Fibroblast of lung (primary cell): ENCODE data around the gene SLC17A9. TPM values are rescaled to one million over a fixed set of nuclear protein-coding genes. Genes with fewer than 3 reads are reported as not detected.

Source experiments
- DNase-seq, 2 donors: peaks; one replicate each; pipeline versions ENCODE4 v3.0.0 to v3.0.0-alpha.2; 2010; ENCODE audit warnings: low read depth in 2 of 2
- H2AFZ ChIP-seq: 2 replicates; pipeline ENCODE4 v1.5.1; 2012; ENCODE audit warnings: low read length, control low read depth, inconsistent platforms
- H3K27ac ChIP-seq: 2 replicates; pipeline ENCODE4 v1.5.1; 2011; ENCODE audit warnings: low read length, control low read depth; ENCODE audit not compliant: insufficient read depth
- H3K27me3 ChIP-seq: 2 replicates; pipeline ENCODE4 v1.5.1; 2011; ENCODE audit warnings: mild to moderate bottlenecking, low read length; ENCODE audit not compliant: control insufficient read depth, insufficient read depth
- H3K36me3 ChIP-seq: 2 replicates; pipeline ENCODE4 v1.5.1; 2011; ENCODE audit warnings: low read length; ENCODE audit not compliant: control insufficient read depth, insufficient read depth
- H3K4me1 ChIP-seq: 2 replicates; pipeline ENCODE4 v1.5.1; 2011; ENCODE audit warnings: low read length; ENCODE audit not compliant: control insufficient read depth, insufficient read depth; ENCODE audit errors: extremely low read depth
- H3K4me2 ChIP-seq: 2 replicates; pipeline ENCODE4 v1.5.1; 2011; ENCODE audit warnings: low read length, control low read depth; ENCODE audit not compliant: insufficient read depth; ENCODE audit errors: extremely low read depth
- H3K4me3 ChIP-seq, 4 experiments: fragments of 200-600 bp in 1 of 4; sonication (generic) in 1 of 4; replicated peaks in 1 of 4; 2 replicates each; pipeline ENCODE4 v1.5.1; 2011 to 2016; ENCODE audit warnings: low read length in 4 of 4, low read depth in 3 of 4, mild to moderate bottlenecking in 3 of 4, control low read depth in 2 of 4, inconsistent platforms in 1 of 4, mixed read lengths in 1 of 4; ENCODE audit not compliant: insufficient read depth in 1 of 4; ENCODE audit errors: control extremely low read depth in 1 of 4
- H3K79me2 ChIP-seq: 2 replicates; pipeline ENCODE4 v1.5.1; 2012; ENCODE audit warnings: mild to moderate bottlenecking, low read length, inconsistent platforms; ENCODE audit not compliant: control insufficient read depth, insufficient read depth
- H3K9ac ChIP-seq: 2 replicates; pipeline ENCODE4 v1.5.1; 2011; ENCODE audit warnings: mild to moderate bottlenecking, low read length, control low read depth; ENCODE audit not compliant: insufficient read depth
- H3K9me3 ChIP-seq: 2 replicates; pipeline ENCODE4 v1.5.1; 2012; ENCODE audit warnings: low read depth, low read length; ENCODE audit not compliant: control insufficient read depth, insufficient read depth
- H4K20me1 ChIP-seq: 2 replicates; pipeline ENCODE4 v1.5.1; 2011; ENCODE audit warnings: low read length; ENCODE audit not compliant: control insufficient read depth, insufficient read depth; ENCODE audit errors: extremely low read depth
- EZH2 ChIP-seq: IDR thresholded peaks from 2 replicates; pipeline ENCODE4 v1.5.1; 2012; ENCODE audit warnings: low read length, control low read depth, mild to moderate bottlenecking; ENCODE audit errors: missing control alignments
- polyA plus RNA-seq, 2 donors: library from polyadenylated mRNA; depleted of rRNA in 1 of 2; stranded (reverse) in 1 of 2; unstranded in 1 of 2; fragments of >200 nt; gene quantifications; 2 replicates each; pipeline ENCODE4 v1.2.1, GENCODE V29; 2011 to 2012; ENCODE audit warnings: missing spikeins in 1 of 2
- total RNA-seq: library from RNA; depleted of rRNA; stranded (reverse); fragments of >200 nt; gene quantifications from 2 replicates; pipeline ENCODE4 v1.2.1, GENCODE V29; 2014
- TF ChIP-seq, protein P1 (sequence below), 2 donors: IDR thresholded peaks in 1 of 2; conservative IDR thresholded peaks in 1 of 2; 1 replicate in 1 of 2; 2 replicates in 1 of 2; pipeline ENCODE4 v1.5.1; 2011 to 2012; ENCODE audit warnings: low read length in 2 of 2, control low read depth in 1 of 2, inconsistent platforms in 1 of 2, low read depth in 1 of 2, mild to moderate bottlenecking in 1 of 2

Gene SLC17A9
- total and polyA plus RNA-seq, 2 donors (not counting 1 experiment from before 2014, with no cell fraction given), result 6.4 to 6.8 TPM

DNA sequence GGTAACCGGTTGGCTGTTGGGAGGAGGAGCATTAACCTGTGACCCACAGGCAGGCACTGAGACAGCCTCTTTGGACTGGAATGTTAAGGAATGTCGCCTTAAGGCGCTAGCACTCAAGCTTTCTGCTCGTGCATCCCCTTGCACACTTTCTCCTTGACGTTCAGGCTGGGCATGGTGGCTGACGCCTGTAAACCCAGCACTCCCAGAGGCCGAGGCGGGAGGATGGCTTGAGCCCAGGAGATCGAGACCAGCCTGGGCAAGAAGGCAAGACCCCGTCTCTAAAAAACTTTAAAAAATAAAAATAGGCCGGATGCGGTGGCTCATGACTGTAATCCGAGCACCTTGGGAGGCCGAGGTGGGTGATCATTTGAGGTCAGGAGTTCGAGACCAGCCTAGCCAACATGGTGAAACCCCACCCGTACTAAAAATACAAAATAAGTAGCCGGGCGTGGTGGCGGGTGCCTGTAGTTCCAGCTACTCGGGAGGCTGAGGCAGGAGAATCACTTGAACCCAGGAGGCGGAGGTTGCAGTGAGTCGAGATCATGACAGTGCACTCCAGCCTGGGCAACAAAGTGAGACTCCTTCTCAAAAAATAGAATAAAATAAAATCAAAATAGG, 16.4 kb upstream of the SLC17A9 start:
- Histone ChIP-seq H3K4me1 (peaks cover 4% of the 10 kb centered on the region), H2AFZ (no peak overlapping the region), H3K27me3 (no peaks in the 10 kb centered on the region), H3K9ac (no peak overlapping the region), H3K79me2 (peaks cover 91% of the 10 kb centered on the region), H3K4me2 (peak overlapping the region; percentile 36), H3K4me3 (peak overlapping the region in 2 of 4 experiments; percentile 96 to 98), H4K20me1 (no peaks in the 10 kb centered on the region), H3K36me3 (peaks cover 4% of the 10 kb centered on the region), H3K9me3 (no peaks in the 10 kb centered on the region), H3K27ac (no peak overlapping the region)
- no peak for TF ChIP-seq EZH2
- TF ChIP-seq, protein P1, sequence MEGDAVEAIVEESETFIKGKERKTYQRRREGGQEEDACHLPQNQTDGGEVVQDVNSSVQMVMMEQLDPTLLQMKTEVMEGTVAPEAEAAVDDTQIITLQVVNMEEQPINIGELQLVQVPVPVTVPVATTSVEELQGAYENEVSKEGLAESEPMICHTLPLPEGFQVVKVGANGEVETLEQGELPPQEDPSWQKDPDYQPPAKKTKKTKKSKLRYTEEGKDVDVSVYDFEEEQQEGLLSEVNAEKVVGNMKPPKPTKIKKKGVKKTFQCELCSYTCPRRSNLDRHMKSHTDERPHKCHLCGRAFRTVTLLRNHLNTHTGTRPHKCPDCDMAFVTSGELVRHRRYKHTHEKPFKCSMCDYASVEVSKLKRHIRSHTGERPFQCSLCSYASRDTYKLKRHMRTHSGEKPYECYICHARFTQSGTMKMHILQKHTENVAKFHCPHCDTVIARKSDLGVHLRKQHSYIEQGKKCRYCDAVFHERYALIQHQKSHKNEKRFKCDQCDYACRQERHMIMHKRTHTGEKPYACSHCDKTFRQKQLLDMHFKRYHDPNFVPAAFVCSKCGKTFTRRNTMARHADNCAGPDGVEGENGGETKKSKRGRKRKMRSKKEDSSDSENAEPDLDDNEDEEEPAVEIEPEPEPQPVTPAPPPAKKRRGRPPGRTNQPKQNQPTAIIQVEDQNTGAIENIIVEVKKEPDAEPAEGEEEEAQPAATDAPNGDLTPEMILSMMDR (conservative IDR thresholded peaks at IDR 0.05 in 1 of 2, IDR thresholded peaks at IDR 0.05 in 1 of 2; ENCODE audit: low read depth in 1 of 2, low read length in 2 of 2), result no peak
- no peak for DNase-seq

DNA sequence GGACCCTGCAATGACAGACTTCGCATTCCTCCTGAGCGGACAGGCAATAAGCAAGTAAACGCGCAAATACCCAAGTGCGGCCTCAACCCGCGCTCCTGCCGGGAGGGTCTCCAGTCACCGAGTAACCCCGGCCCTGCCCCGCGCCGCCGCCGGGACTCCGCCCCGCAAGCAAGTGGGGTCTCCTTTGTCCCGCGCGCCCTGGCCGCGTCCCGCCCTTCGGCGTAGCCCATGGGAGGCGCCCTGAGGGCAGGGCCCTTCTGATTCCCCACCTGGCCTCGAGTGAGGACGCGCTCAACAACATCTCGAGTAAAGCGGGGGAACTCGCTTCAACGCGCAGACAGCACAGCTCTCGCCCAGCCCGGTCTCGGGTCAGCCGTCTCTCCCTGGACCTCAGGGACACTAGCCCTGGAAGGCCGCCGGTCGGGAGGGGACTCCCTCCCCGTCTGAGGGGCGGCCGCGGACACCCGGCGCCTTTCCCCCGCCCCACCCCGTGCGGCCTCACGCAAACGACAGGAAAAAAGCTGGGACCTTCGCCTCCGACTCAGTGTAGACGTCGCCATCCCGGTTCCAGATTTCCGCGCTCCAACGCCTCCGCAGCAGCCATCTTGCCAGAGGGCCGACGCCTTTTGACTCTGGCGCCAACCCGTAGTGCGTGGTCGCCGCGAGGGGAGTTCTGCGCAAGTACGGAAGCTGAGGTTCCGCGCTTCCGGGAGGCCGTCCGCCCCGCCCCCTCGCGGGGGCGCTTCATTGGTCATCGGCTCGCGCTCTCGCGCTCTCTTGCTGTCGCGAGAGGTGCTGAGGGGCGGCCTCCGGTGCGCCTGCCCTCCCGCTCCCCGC, 15.0 kb upstream of the SLC17A9 start:
- peak overlapping the region; percentile 96 to 98 (median 96) for H3K4me3 ChIP-seq

DNA sequence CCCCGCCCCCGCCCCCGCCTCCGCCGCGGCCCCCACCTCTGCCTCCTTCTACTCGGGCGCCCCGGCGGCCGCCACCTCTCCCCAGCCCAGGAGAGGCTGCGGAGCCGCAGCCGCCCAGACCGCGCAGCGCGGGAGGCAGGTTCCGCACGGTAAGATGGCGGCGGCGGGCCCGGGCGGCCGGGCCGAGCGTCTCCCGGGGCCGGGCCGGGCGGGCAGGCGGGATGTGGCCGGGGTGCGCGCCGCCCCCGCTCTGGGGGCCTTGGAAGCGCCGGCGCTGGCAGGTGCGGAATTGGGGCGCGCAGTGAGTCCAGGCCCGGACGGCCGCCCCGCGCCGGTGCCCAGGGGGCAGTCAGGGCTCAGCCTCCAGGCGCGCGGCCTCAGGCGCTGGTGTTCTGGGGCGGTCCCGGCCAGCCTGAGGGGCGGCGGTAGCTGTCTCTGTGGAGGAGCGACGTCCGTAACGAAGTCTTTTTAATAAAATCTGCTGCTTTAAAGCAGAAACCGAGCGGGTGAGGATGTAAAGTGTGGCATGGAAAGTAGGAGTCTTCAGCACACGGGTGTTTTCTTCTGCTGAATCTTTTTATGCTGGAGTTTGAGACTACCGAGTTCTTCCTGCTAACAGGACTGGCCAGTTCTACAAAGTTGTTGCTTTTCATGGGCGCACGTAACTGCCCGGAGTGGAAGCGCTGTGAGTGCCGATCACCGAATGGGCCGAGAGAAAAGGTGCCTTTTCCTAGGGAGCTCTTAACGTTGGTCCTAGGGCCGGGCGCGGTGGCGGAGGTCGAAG, 14.2 kb upstream of the SLC17A9 start, which contains the start of gene GID8:
Gene GID8 (plus strand): TSS at position 43 of the 784 bp plus-strand sequence. CDS start 3,356 bp downstream, outside the sequence.
- H3K36me3 ChIP-seq, result peaks cover 4% of the 10 kb centered on the region
- H3K9ac ChIP-seq, result peak within 1 kb of the TSS; percentile 93
- peak within 1 kb of the TSS; percentile 98 for H3K27ac ChIP-seq
- H3K4me1 ChIP-seq, result peaks cover 4% of the 10 kb centered on the region
- H2AFZ ChIP-seq, result peak within 1 kb of the TSS; percentile 40
- peaks cover 86% of the 10 kb centered on the region for H3K79me2 ChIP-seq
- DNase-seq, result peak; percentile 46 to 49
- H3K4me3 ChIP-seq, result peak within 1 kb of the TSS; percentile 96 to 98 (median 96)
- peak within 1 kb of the TSS; percentile 67 for H3K4me2 ChIP-seq
- TF ChIP-seq, protein P1 (conservative IDR thresholded peaks at IDR 0.05 in 1 of 2, IDR thresholded peaks at IDR 0.05 in 1 of 2; ENCODE audit: low read depth in 1 of 2, low read length in 2 of 2), result no peak
- no peak for TF ChIP-seq EZH2
- no peaks in the 10 kb centered on the region for H3K9me3 ChIP-seq
- no peaks in the 10 kb centered on the region for H3K27me3 ChIP-seq
- H4K20me1 ChIP-seq, result no peaks in the 10 kb centered on the region

More for the DNA sequence above, 15.0 kb upstream of the SLC17A9 start:
- Histone ChIP-seq H4K20me1 (no peaks in the 10 kb centered on the region), H3K27ac (peak overlapping the region; percentile 98), H2AFZ (peak overlapping the region; percentile 40), H3K27me3 (no peaks in the 10 kb centered on the region), H3K4me1 (peaks cover 4% of the 10 kb centered on the region), H3K9ac (peak overlapping the region; percentile 93), H3K9me3 (no peaks in the 10 kb centered on the region), H3K36me3 (peaks cover 4% of the 10 kb centered on the region), H3K79me2 (peaks cover 91% of the 10 kb centered on the region), H3K4me2 (peak overlapping the region; percentile 67)
- peak; percentile 95 to 96 for DNase-seq
- no peak for TF ChIP-seq EZH2
